ENCODE measurements around the gene MSI2. TPM values are rescaled to one million over a fixed set of nuclear protein-coding genes. Genes with fewer than 3 reads are reported as not detected.

MSI2 gene
- total RNA-seq, 1 donor from 2014 or later = 21.1 TPM

DNA sequence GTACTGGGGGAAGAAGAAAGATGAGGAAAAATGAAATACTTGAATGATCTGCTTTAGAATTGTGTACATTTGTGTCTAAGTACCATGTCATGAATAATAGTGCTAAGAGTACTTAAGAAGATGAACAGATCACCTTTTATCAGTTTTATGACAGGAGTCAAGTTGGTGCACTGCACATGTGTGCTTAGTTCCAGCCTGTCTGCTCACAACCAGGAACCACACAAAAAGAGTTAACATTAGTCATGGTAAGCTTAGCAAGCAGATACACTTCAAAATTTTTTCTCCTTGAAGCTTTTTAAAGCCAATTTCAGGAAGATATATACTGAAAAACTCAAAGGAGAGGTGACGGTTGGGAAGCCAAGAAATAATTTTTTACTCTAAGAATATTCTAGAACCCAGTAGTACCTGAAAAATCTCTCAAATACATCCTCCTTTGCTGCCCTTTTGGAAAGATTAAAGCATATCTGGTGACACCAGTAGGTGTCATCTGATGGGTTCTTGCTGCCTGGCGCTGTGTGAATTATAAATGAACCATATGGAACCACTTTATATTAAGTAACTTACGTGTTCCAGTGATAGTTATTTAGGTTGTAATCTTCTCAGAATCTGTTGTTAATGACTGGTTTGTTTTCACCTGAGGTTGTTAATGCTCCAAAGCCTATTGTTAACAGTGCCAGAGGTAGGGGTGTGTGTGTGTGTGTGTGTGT, 93.4 kb downstream of the MSI2 start:
- TF ChIP-seq, protein P1, sequence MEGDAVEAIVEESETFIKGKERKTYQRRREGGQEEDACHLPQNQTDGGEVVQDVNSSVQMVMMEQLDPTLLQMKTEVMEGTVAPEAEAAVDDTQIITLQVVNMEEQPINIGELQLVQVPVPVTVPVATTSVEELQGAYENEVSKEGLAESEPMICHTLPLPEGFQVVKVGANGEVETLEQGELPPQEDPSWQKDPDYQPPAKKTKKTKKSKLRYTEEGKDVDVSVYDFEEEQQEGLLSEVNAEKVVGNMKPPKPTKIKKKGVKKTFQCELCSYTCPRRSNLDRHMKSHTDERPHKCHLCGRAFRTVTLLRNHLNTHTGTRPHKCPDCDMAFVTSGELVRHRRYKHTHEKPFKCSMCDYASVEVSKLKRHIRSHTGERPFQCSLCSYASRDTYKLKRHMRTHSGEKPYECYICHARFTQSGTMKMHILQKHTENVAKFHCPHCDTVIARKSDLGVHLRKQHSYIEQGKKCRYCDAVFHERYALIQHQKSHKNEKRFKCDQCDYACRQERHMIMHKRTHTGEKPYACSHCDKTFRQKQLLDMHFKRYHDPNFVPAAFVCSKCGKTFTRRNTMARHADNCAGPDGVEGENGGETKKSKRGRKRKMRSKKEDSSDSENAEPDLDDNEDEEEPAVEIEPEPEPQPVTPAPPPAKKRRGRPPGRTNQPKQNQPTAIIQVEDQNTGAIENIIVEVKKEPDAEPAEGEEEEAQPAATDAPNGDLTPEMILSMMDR (IDR thresholded peaks at IDR 0.05; ENCODE audit: insufficient read depth, low read length, severe bottlenecking) = no peak

DNA sequence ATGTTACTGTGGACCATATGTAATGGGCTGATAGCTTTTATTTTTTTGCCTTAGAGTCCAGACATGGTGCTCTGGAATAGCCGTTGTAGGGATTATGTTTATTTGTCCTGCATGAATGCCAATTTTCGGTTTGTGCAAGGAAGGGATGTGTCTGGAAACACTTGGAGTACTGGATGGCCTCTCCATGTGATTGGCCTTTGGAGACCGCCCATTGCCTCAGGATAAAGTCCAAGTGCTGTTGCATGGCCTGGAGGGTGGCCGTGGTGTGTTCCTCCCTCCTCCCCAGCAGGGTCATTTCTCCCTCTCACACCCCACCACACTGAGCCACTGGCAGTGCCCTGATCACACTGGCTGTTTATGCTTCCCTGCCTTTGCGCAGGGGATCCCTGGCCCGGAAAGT, 93.9 kb downstream of the MSI2 start:
- no peaks in the 10 kb centered on the region for H3K27me3 ChIP-seq (ENCODE audit: control insufficient read depth, insufficient read depth, low read length)
- no peak overlapping the region for H3K4me3 ChIP-seq (ENCODE audit: low read depth, low read length)
- peaks cover 2% of the 10 kb centered on the region for H3K36me3 ChIP-seq (ENCODE audit: control insufficient read depth, insufficient read depth, low read length)
- DNase-seq (ENCODE audit: low read depth) (no peak), FAIRE-seq (no peak)
- TF ChIP-seq, protein P1 (IDR thresholded peaks at IDR 0.05; ENCODE audit: insufficient read depth, low read length, severe bottlenecking) = no peak

More for the DNA sequence above, 93.4 kb downstream of the MSI2 start:
- peaks cover 2% of the 10 kb centered on the region for H3K36me3 ChIP-seq (ENCODE audit: control insufficient read depth, insufficient read depth, low read length)
- no peaks in the 10 kb centered on the region for H3K27me3 ChIP-seq (ENCODE audit: control insufficient read depth, insufficient read depth, low read length)
- DNase-seq (ENCODE audit: low read depth) = peak; percentile 35
- no peak for FAIRE-seq
- H3K4me3 ChIP-seq (ENCODE audit: low read depth, low read length) = no peak overlapping the region

DNA sequence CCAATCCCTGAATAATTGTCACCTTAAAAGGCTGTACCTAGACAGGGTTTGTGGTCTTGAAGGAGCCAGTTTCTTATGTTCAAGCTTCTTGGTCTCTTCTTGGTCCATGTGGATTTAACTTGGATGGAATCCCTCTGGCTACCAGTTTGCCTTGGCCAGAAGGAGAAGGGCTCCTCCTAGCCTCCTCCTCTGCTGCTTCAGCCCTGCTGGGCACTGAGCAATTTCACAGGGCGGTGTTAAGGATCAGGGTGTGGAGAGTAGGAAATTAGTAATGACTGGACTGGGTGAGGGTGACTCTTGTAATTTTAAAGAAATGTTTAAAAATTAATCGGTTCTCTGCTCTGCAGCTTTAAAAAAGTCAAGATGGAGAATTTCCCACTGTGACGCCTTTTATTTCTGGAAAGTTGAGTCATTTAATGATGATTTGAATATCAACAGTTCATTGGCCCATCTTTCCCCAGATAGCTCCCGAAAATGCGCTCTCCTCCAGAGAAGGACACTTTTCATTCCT, 96.4 kb downstream of the MSI2 start:
- H3K27me3 ChIP-seq (ENCODE audit: control insufficient read depth, insufficient read depth, low read length) = no peaks in the 10 kb centered on the region
- peaks cover 2% of the 10 kb centered on the region for H3K36me3 ChIP-seq (ENCODE audit: control insufficient read depth, insufficient read depth, low read length)
- FAIRE-seq (no peak), DNase-seq (ENCODE audit: low read depth) (no peak)
- TF ChIP-seq, protein P1 (IDR thresholded peaks at IDR 0.05; ENCODE audit: insufficient read depth, low read length, severe bottlenecking) = no peak
- no peak overlapping the region for H3K4me3 ChIP-seq (ENCODE audit: low read depth, low read length)

DNA sequence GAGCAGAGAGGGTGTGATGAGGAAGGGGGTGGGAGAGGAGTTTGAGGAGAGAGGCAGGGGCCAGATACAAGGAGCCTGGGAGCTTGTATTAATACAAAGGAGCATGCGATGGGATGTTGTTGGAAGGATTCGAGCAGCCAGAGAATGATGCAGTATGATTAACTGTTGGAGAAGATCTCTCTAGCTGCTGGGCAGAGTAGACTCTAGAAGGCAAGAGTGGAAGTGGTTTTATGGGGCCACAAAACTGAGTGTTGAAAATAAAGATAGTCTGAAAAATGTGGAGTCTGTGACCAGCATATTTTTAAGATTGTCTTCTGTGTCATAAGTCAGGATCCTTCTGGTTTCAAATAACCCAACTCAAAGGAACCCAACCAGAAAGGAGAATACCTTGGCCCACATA, 98.3 kb downstream of the MSI2 start:
- no peaks in the 10 kb centered on the region for H3K36me3 ChIP-seq (ENCODE audit: control insufficient read depth, insufficient read depth, low read length)
- TF ChIP-seq, protein P1 (IDR thresholded peaks at IDR 0.05; ENCODE audit: insufficient read depth, low read length, severe bottlenecking) = no peak
- DNase-seq (ENCODE audit: low read depth) (no peak), FAIRE-seq (no peak)
- no peak overlapping the region for H3K4me3 ChIP-seq (ENCODE audit: low read depth, low read length)
- H3K27me3 ChIP-seq (ENCODE audit: control insufficient read depth, insufficient read depth, low read length) = no peaks in the 10 kb centered on the region

DNA sequence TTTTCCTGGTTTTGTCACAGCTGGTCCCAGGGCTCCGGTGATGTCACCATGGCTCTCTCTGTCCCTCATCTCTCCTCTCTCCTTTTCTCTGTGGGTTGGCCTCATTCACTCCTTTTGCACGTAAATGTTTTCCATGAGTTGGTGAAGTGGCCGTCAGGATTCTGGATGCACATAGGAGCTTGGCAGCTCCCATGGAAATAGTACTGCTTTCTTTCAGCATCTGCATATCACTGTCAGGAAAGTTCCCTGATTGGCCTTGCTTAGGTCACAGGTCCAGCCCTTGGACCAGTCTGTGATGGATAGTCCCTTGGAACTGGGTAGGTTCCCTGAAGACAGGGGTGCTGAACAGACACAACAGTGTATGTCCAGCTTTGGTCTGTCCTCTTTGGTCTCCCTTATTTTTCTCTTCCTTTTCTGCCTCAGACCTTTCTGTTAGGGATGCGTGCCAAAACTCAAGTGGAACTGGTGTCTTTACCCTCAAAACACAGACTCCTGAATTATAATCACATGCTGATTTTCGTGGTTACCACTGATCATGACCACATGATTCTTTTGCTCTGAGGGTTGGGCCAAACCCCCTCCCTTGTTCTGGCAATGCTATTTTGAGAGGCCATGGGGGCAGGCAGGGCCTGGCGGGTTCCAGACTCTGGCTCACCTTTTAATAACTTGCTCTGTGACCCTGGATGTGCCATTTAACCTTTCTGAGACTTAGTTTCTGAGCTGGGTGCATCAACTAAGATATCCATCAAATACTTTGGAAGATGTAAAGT, 99.0 kb downstream of the MSI2 start:
- FAIRE-seq (no peak), DNase-seq (ENCODE audit: low read depth) (no peak)
- Histone ChIP-seq H3K4me3 (ENCODE audit: low read depth, low read length) (no peak overlapping the region), H3K27me3 (ENCODE audit: control insufficient read depth, insufficient read depth, low read length) (no peaks in the 10 kb centered on the region), H3K36me3 (ENCODE audit: control insufficient read depth, insufficient read depth, low read length) (no peaks in the 10 kb centered on the region)
- TF ChIP-seq, protein P1 (IDR thresholded peaks at IDR 0.05; ENCODE audit: insufficient read depth, low read length, severe bottlenecking) = no peak

All from bronchial epithelial cell (primary cell).